Measurements from ENCODE around the gene TLR9.
A peak's percentile ranks its signal among the peaks of the same experiment; 100 is the strongest.

Gene TLR9

GRCh38 chr3:52238761-52239701 is 13.6 kb upstream of the TLR9 start, which contains the start of gene TWF2:
TSS of gene TWF2 (minus strand) at chr3:52239158. CDS start at chr3:52239016, 142 bp downstream.
- no peak for DNase-seq (ENCODE audit: low read depth, low spot score)
- CTCF ChIA-PET = interaction anchor here (0.6 to 14.4 kb wide), 6 partner anchors 8 to 207 kb away, joined by 3 to 336 read pairs (median 4); partner anchors contain the start of gene TLR9
- TF ChIP-seq CTCF (IDR thresholded peaks at IDR 0.05; ENCODE audit: insufficient read depth, low read length, missing control alignments) = peak; percentile 43
- peak within 1 kb of the TSS; percentile 95 for H3K4me3 ChIP-seq (ENCODE audit: low read depth, low read length)
- POLR2A ChIA-PET = interaction anchor here (1.5 kb wide), 1 partner anchor 183 kb away, joined by 5 read pairs; the partner anchor contains the start of gene DUSP7

GRCh38 chr3:52238193-52238760 is 12.8 kb upstream of the TLR9 start:
- no peak for TF ChIP-seq CTCF (IDR thresholded peaks at IDR 0.05; ENCODE audit: insufficient read depth, low read length, missing control alignments)
- peak overlapping the region; percentile 95 for H3K4me3 ChIP-seq (ENCODE audit: low read depth, low read length)
- POLR2A ChIA-PET = interaction anchor here (1.5 kb wide), 2 partner anchors 20 to 182 kb away, joined by 4 to 5 read pairs; partner anchors contain the start of gene DUSP7
- no peak for DNase-seq (ENCODE audit: low read depth, low spot score)
- CTCF ChIA-PET = interaction anchor here (0.8 to 14.4 kb wide), 5 partner anchors 11 to 101 kb away, joined by 3 to 336 read pairs (median 3); partner anchors contain the start of gene TLR9

GRCh38 chr3:52237657-52238172 is 12.3 kb upstream of the TLR9 start:
- CTCF ChIA-PET = interaction anchor here (0.8 to 14.4 kb wide), 7 partner anchors 10 to 101 kb away, joined by 3 to 336 read pairs (median 3); partner anchors contain the start of gene TLR9
- H3K4me3 ChIP-seq (ENCODE audit: low read depth, low read length) = peak overlapping the region; percentile 95
- POLR2A ChIA-PET = interaction anchor here (0.6 to 1.9 kb wide), 7 partner anchors 8 to 182 kb away, joined by 3 to 8 read pairs (median 4); partner anchors contain the start of genes DUSP7 and PPM1M
- no peak for TF ChIP-seq CTCF (IDR thresholded peaks at IDR 0.05; ENCODE audit: insufficient read depth, low read length, missing control alignments)
- peak; percentile 59 for DNase-seq (ENCODE audit: low read depth, low spot score)

- no peak for DNase-seq (ENCODE audit: low read depth, low spot score)
- POLR2A ChIA-PET = interaction anchor here (0.6 to 1.9 kb wide), 7 partner anchors 9 to 43 kb away, joined by 3 to 8 read pairs (median 4); partner anchors contain the start of gene PPM1M
- no peak for TF ChIP-seq CTCF (IDR thresholded peaks at IDR 0.05; ENCODE audit: insufficient read depth, low read length, missing control alignments)
- CTCF ChIA-PET = interaction anchor here (0.8 to 14.4 kb wide), 8 partner anchors 10 to 102 kb away, joined by 3 to 336 read pairs (median 3); partner anchors contain the start of gene TLR9
- peak overlapping the region; percentile 95 for H3K4me3 ChIP-seq (ENCODE audit: low read depth, low read length)
These were observed 11.7 kb upstream of the TLR9 start for GRCh38 chr3:52237006-52237656.

GRCh38 chr3:52236424-52236886 is 11.0 kb upstream of the TLR9 start:
- no peak for DNase-seq (ENCODE audit: low read depth, low spot score)
- POLR2A ChIA-PET = interaction anchor here (0.6 to 1.9 kb wide), 3 partner anchors 10 to 44 kb away, joined by 3 to 8 read pairs (median 6); partner anchors contain the start of gene PPM1M
- H3K4me3 ChIP-seq (ENCODE audit: low read depth, low read length) = peak overlapping the region; percentile 95; the same call in 1 of the 2 replicates
- CTCF ChIA-PET = interaction anchor here (0.8 to 14.4 kb wide), 8 partner anchors 10 to 148 kb away, joined by 3 to 336 read pairs (median 4); partner anchors contain the start of gene TLR9
- no peak for TF ChIP-seq CTCF (IDR thresholded peaks at IDR 0.05; ENCODE audit: insufficient read depth, low read length, missing control alignments)

Data from AG04449 (cell line).